Superior temporal gyrus (tissue), 1 donor: ENCODE data around the gene FSTL4.

Experiments used
- DNase-seq: peaks from one replicate; pipeline ENCODE4 v3.0.0-alpha.2; 2016; ENCODE audit errors: extremely low spot score

FSTL4 gene

GRCh38 chr5:133478199-133478985 is 133.9 kb downstream of the FSTL4 start:
- DNase-seq, result no peak

GRCh38 chr5:133475986-133476385 is 136.4 kb downstream of the FSTL4 start:
- no peak for DNase-seq

GRCh38 chr5:133474851-133475590 is 137.3 kb downstream of the FSTL4 start:
- no peak for DNase-seq

GRCh38 chr5:133473291-133473690 is 139.1 kb downstream of the FSTL4 start:
- no peak for DNase-seq

- no peak for DNase-seq
Measured at GRCh38 chr5:133472829-133473228, 139.5 kb downstream of the FSTL4 start.

GRCh38 chr5:133471699-133472098 is 140.6 kb downstream of the FSTL4 start:
- no peak for DNase-seq

- DNase-seq, result no peak
Measured at GRCh38 chr5:133470841-133471240, 141.5 kb downstream of the FSTL4 start.

GRCh38 chr5:133469846-133470245 is 142.5 kb downstream of the FSTL4 start:
- peak; percentile 45 for DNase-seq

GRCh38 chr5:133469252-133469651 is 143.1 kb downstream of the FSTL4 start:
- DNase-seq, result peak; percentile 44

- no peak for DNase-seq
Measured at GRCh38 chr5:133468596-133468995, 143.7 kb downstream of the FSTL4 start.

GRCh38 chr5:133467826-133468463 is 144.4 kb downstream of the FSTL4 start:
- DNase-seq, result no peak

- no peak for DNase-seq
Measured at GRCh38 chr5:133467335-133467779, 145.0 kb downstream of the FSTL4 start.

GRCh38 chr5:133466556-133467334 is 145.6 kb downstream of the FSTL4 start:
- no peak for DNase-seq

GRCh38 chr5:133464013-133464412 is 148.3 kb downstream of the FSTL4 start:
- no peak for DNase-seq

- no peak for DNase-seq
Measured at GRCh38 chr5:133461796-133462516, 150.4 kb downstream of the FSTL4 start.

- DNase-seq, result no peak
Measured at GRCh38 chr5:133460172-133460758, 152.1 kb downstream of the FSTL4 start.

GRCh38 chr5:133459474-133460160 is 152.7 kb downstream of the FSTL4 start:
- DNase-seq, result no peak

GRCh38 chr5:133458435-133458834 is 153.9 kb downstream of the FSTL4 start:
- no peak for DNase-seq

GRCh38 chr5:133457439-133458355 is 154.6 kb downstream of the FSTL4 start:
- DNase-seq, result no peak
